Chondrocyte (in vitro differentiated cells): ENCODE results near the gene BAG3. TPM values are rescaled to one million over a fixed set of nuclear protein-coding genes. Genes with fewer than 3 reads are reported as not detected.
"Not testable (repeated sequence)": the region's sequence is repeated elsewhere in the genome, so short reads cannot be mapped to it uniquely, and the experiment has no call there.

Experiments
- DNase-seq: peaks from one replicate; pipeline ENCODE4 v3.0.0; 2021; ENCODE audit warnings: mixed read lengths, low spot score
- H3K27ac Mint-ChIP-seq: one replicate; pipeline ENCODE4 v1.8.0; 2021; ENCODE audit warnings: mild to moderate bottlenecking, moderate library complexity, mixed read lengths; ENCODE audit not compliant: unreplicated experiment
- H3K27me3 Mint-ChIP-seq: 2 replicates; pipeline ENCODE4 v1.8.0; 2021; ENCODE audit warnings: low read depth, mixed read lengths
- H3K36me3 Mint-ChIP-seq: 2 replicates; pipeline ENCODE4 v1.8.0; 2021; ENCODE audit warnings: low read depth, mixed read lengths
- H3K4me1 Mint-ChIP-seq: 2 replicates; pipeline ENCODE4 v1.8.0; 2021; ENCODE audit warnings: low read depth, mild to moderate bottlenecking, mixed read lengths
- H3K4me3 Mint-ChIP-seq: one replicate; pipeline ENCODE4 v1.8.0; 2021; ENCODE audit warnings: mild to moderate bottlenecking, moderate library complexity, mixed read lengths; ENCODE audit not compliant: unreplicated experiment
- H3K9me3 Mint-ChIP-seq: 2 replicates; pipeline ENCODE4 v1.8.0; 2021; ENCODE audit warnings: low read depth, mixed read lengths
- CTCF ChIP-seq: fragments of 200-600 bp; sonication (generic); IDR thresholded peaks from 2 replicates; pipeline ENCODE4 v1.5.0; 2021; ENCODE audit warnings: antibody characterized with exemption, mild to moderate bottlenecking, moderate library complexity
- total RNA-seq: library from RNA; stranded (reverse); gene quantifications from 3 replicates; pipeline ENCODE4 v1.2.1, GENCODE V29; 2021

BAG3 gene
- total RNA-seq, 1 donor from 2014 or later, result 62.0 TPM

GRCh38 chr10:119703903-119704508 lies 52.8 kb downstream of the BAG3 start:
- H3K9me3 Mint-ChIP-seq, result no peaks in the 10 kb centered on the region
- no peak for DNase-seq
- peaks cover 22% of the 10 kb centered on the region for H3K4me1 Mint-ChIP-seq
- no peaks in the 10 kb centered on the region for H3K27me3 Mint-ChIP-seq
- no peak overlapping the region for H3K4me3 Mint-ChIP-seq
- no peak overlapping the region for H3K27ac Mint-ChIP-seq
- TF ChIP-seq CTCF, result no peak
- no peaks in the 10 kb centered on the region for H3K36me3 Mint-ChIP-seq

GRCh38 chr10:119705434-119705831 lies 54.3 kb downstream of the BAG3 start:
- DNase-seq, result no peak
- Mint-ChIP-seq H3K27ac (peak overlapping the region; percentile 25), H3K9me3 (no peaks in the 10 kb centered on the region), H3K4me1 (peaks cover 23% of the 10 kb centered on the region), H3K36me3 (no peaks in the 10 kb centered on the region), H3K4me3 (no peak overlapping the region), H3K27me3 (no peaks in the 10 kb centered on the region)
- TF ChIP-seq CTCF, result no peak

GRCh38 chr10:119706521-119707278 lies 55.5 kb downstream of the BAG3 start:
- Mint-ChIP-seq H3K4me1 (peaks cover 22% of the 10 kb centered on the region), H3K9me3 (peaks cover 4% of the 10 kb centered on the region), H3K27me3 (no peaks in the 10 kb centered on the region), H3K27ac (no peak overlapping the region), H3K4me3 (no peak overlapping the region), H3K36me3 (no peaks in the 10 kb centered on the region)
- no peak for DNase-seq
- no peak for TF ChIP-seq CTCF

GRCh38 chr10:119707331-119707730 lies 56.2 kb downstream of the BAG3 start:
- not testable (repeated sequence) for H3K9me3 Mint-ChIP-seq, H3K36me3 Mint-ChIP-seq, H3K27me3 Mint-ChIP-seq, H3K27ac Mint-ChIP-seq, DNase-seq, H3K4me3 Mint-ChIP-seq
- peaks cover 16% of the 10 kb centered on the region for H3K4me1 Mint-ChIP-seq

- not testable (repeated sequence) for DNase-seq, H3K4me3 Mint-ChIP-seq, H3K36me3 Mint-ChIP-seq, H3K27me3 Mint-ChIP-seq, H3K9me3 Mint-ChIP-seq, H3K27ac Mint-ChIP-seq
- H3K4me1 Mint-ChIP-seq, result peaks cover 16% of the 10 kb centered on the region
Measured at GRCh38 chr10:119710935-119711334, 59.8 kb downstream of the BAG3 start.

- no peak for TF ChIP-seq CTCF
- Mint-ChIP-seq H3K27me3 (no peaks in the 10 kb centered on the region), H3K9me3 (peaks cover 4% of the 10 kb centered on the region), H3K36me3 (no peaks in the 10 kb centered on the region), H3K4me1 (peaks cover 14% of the 10 kb centered on the region), H3K27ac (peak overlapping the region; percentile 23), H3K4me3 (no peak overlapping the region)
- DNase-seq, result no peak
Measured at GRCh38 chr10:119713744-119714483, 62.7 kb downstream of the BAG3 start.
